GM12878 (cell line): ENCODE measurements around the gene KDM4C. TPM values are rescaled to one million over a fixed set of nuclear protein-coding genes. Genes with fewer than 3 reads are reported as not detected.
A peak's percentile ranks its signal among the peaks of the same experiment; 100 is the strongest.

Source experiments
- ATAC-seq: fragments of 200-7000 bp; cut with Tn5 transposase; 3 replicates; pipeline ENCODE4 v1.9.1; 2020; ENCODE audit warnings: mild to moderate bottlenecking, moderate library complexity
- BruUV-seq: library from RNA; stranded (reverse); fragments of 400-500 nt; replicated peaks from 2 replicates; lab custom pipeline; 2021; lab: Mats Ljungman, UMichigan
- CTCF ChIA-PET: fragments of 300-600 bp; sonication (Branson Sonifier 250); formaldehyde crosslinking; extraction: SDS; loops from one replicate; lab custom pipeline; 2021; ENCODE audit warnings: inconsistent platforms; lab: Yijun Ruan, JAX
- POLR2A ChIA-PET: fragments of 350-600 bp; formaldehyde crosslinking; extraction: SDS; loops from one replicate; lab custom pipeline; 2021; ENCODE audit warnings: inconsistent platforms; lab: Charles Lee
- RAD21 ChIA-PET: fragments of 300-600 bp; sonication (Branson Sonifier 250); formaldehyde crosslinking; loops from one replicate; lab custom pipeline; 2023; ENCODE audit warnings: antibody characterized with exemption; ENCODE audit not compliant: unreplicated experiment; lab: Charles Lee
- SMC1A ChIA-PET: fragments of 300-600 bp; sonication (Branson Sonifier 250); formaldehyde crosslinking; loops from one replicate; lab custom pipeline; 2023; ENCODE audit not compliant: unreplicated experiment, uncharacterized antibody; lab: Charles Lee
- DNase-seq: peaks from one replicate; pipeline ENCODE4 v3.0.0-alpha.2; 2011; ENCODE audit warnings: low read depth, low spot score
- FAIRE-seq: peaks from 3 replicates; lab custom pipeline; 2011; peaks lifted over from hg19 to GRCh38; lab: Jason Lieb, UNC
- H2AFZ ChIP-seq: 2 replicates; pipeline ENCODE4 v1.6.0; 2011; ENCODE audit warnings: low read depth, low read length, control low read depth; ENCODE audit not compliant: control insufficient read depth
- H3K27ac ChIP-seq: 2 replicates; pipeline ENCODE4 v1.5.1; 2011; ENCODE audit warnings: control low read depth; ENCODE audit not compliant: control insufficient read depth, insufficient read depth
- H3K27me3 ChIP-seq, 2 experiments: replicated peaks in 1 of 2; 2 replicates each; pipeline versions ENCODE4 v1.6.0 to v1.6.1; 2011; ENCODE audit warnings: low read length in 1 of 2; ENCODE audit not compliant: control insufficient read depth in 2 of 2, insufficient read depth in 2 of 2
- H3K36me3 ChIP-seq, 2 experiments: 2 replicates each; pipeline ENCODE4 v1.5.1; 2011; ENCODE audit warnings: low read length in 1 of 2; ENCODE audit not compliant: control insufficient read depth in 2 of 2, insufficient read depth in 2 of 2
- H3K4me1 ChIP-seq: 2 replicates; pipeline ENCODE4 v1.6.1; 2011; ENCODE audit warnings: mild to moderate bottlenecking, low read length, moderate library complexity, mixed read lengths; ENCODE audit not compliant: control insufficient read depth, insufficient read depth
- H3K4me2 ChIP-seq: 2 replicates; pipeline ENCODE4 v1.6.0; 2011; ENCODE audit warnings: control low read depth; ENCODE audit not compliant: control insufficient read depth, insufficient read depth
- H3K4me3 ChIP-seq: fragments of 200-600 bp; sonication (generic); 2 replicates; pipeline ENCODE4 v1.5.1; 2016
- H3K79me2 ChIP-seq: 2 replicates; pipeline ENCODE4 v1.6.0; 2011; ENCODE audit warnings: low read length; ENCODE audit not compliant: control insufficient read depth, insufficient read depth
- H3K9ac ChIP-seq: 2 replicates; pipeline ENCODE4 v1.8.0; 2011; ENCODE audit warnings: low read length, control low read depth, mixed read lengths; ENCODE audit not compliant: control insufficient read depth, insufficient read depth
- H3K9me3 ChIP-seq: replicated peaks from 3 replicates; pipeline ENCODE4 v1.5.1; 2011; ENCODE audit warnings: mild to moderate bottlenecking, low read length; ENCODE audit not compliant: control insufficient read depth, insufficient read depth
- H4K20me1 ChIP-seq: 2 replicates; pipeline ENCODE4 v1.6.0; 2011; ENCODE audit not compliant: control insufficient read depth, insufficient read depth
- CBFB ChIP-seq: IDR thresholded peaks from 2 replicates; pipeline ENCODE4 v1.6.1; 2016; ENCODE audit warnings: antibody characterized with exemption, low read depth
- CTCF ChIP-seq, 3 experiments: IDR thresholded peaks in 2 of 3; conservative IDR thresholded peaks in 1 of 3; 2 replicates each; pipeline ENCODE4 v1.5.1; 2011; ENCODE audit warnings: low read depth in 3 of 3, low read length in 3 of 3, mild to moderate bottlenecking in 3 of 3, control low read depth in 2 of 3, moderate library complexity in 2 of 3, inconsistent platforms in 1 of 3, mixed read lengths in 1 of 3; ENCODE audit not compliant: control insufficient read depth in 2 of 3, insufficient read depth in 1 of 3; ENCODE audit errors: extremely low read depth in 1 of 3
- ELK1 ChIP-seq: IDR thresholded peaks from 2 replicates; pipeline ENCODE4 v1.6.1; 2012; ENCODE audit warnings: low read depth, low read length, improper control_type of control experiment
- EZH2 ChIP-seq: IDR thresholded peaks from 2 replicates; pipeline ENCODE4 v1.6.1; 2012; ENCODE audit warnings: low read depth, mild to moderate bottlenecking, control low read depth, inconsistent platforms, low read length, borderline replicate concordance; ENCODE audit not compliant: control insufficient read depth
- FOS ChIP-seq: IDR thresholded peaks from 3 replicates; pipeline ENCODE4 v1.6.1; 2011; ENCODE audit warnings: borderline replicate concordance; ENCODE audit not compliant: insufficient read length; ENCODE audit errors: extremely low read depth
- IKZF1 ChIP-seq: fragments of 450-650 bp; conservative IDR thresholded peaks from 2 replicates; pipeline ENCODE4 v1.6.1; 2017; ENCODE audit warnings: antibody characterized with exemption, mild to moderate bottlenecking
- IKZF2 ChIP-seq, 2 experiments: fragments of 450-650 bp; IDR thresholded peaks; 2 replicates each; pipeline ENCODE4 v1.6.1; 2017; ENCODE audit warnings: mild to moderate bottlenecking in 2 of 2, moderate library complexity in 2 of 2
- NFIC ChIP-seq: IDR thresholded peaks from 2 replicates; pipeline ENCODE4 v1.6.1; 2012; ENCODE audit warnings: low read depth, mild to moderate bottlenecking, inconsistent platforms, low read length, moderate library complexity
- NFYA ChIP-seq: IDR thresholded peaks from 2 replicates; pipeline ENCODE4 v1.6.1; 2011; ENCODE audit warnings: low read depth, mild to moderate bottlenecking, low read length, improper control_type of control experiment, borderline replicate concordance
- NRF1 ChIP-seq: conservative IDR thresholded peaks from 2 replicates; pipeline ENCODE4 v1.6.1; 2011; ENCODE audit warnings: mild to moderate bottlenecking, low read depth, low read length, improper control_type of control experiment
- POLR2AphosphoS5 ChIP-seq: IDR thresholded peaks from 2 replicates; pipeline ENCODE4 v1.6.1; 2011; ENCODE audit warnings: mild to moderate bottlenecking, low read length, inconsistent platforms
- SKIL ChIP-seq: fragments of 450-650 bp; IDR thresholded peaks from 2 replicates; pipeline ENCODE4 v1.6.1; 2017; ENCODE audit warnings: mild to moderate bottlenecking, low read depth, inconsistent platforms; ENCODE audit not compliant: poor library complexity, severe bottlenecking
- SMAD1 ChIP-seq: fragments of 450-650 bp; IDR thresholded peaks from 2 replicates; pipeline ENCODE4 v1.6.1; 2018; ENCODE audit warnings: mild to moderate bottlenecking, low read depth; ENCODE audit not compliant: partially characterized antibody
- SP1 ChIP-seq: IDR thresholded peaks from one replicate; pipeline ENCODE4 v1.6.1; 2011; ENCODE audit warnings: low read depth, low read length
- SPI1 ChIP-seq: IDR thresholded peaks from 2 replicates; pipeline ENCODE4 v1.6.1; 2011; ENCODE audit warnings: low read depth, mild to moderate bottlenecking, low read length, moderate library complexity, borderline replicate concordance; ENCODE audit not compliant: insufficient read depth
- TCF3 ChIP-seq: IDR thresholded peaks from 2 replicates; pipeline ENCODE4 v1.6.1; 2012; ENCODE audit warnings: low read depth, mild to moderate bottlenecking, low read length, borderline replicate concordance; ENCODE audit not compliant: insufficient read depth
- TCF7 ChIP-seq: IDR thresholded peaks from 2 replicates; pipeline ENCODE4 v1.6.1; 2014; ENCODE audit warnings: antibody characterized with exemption, borderline replicate concordance
- YBX1 ChIP-seq: fragments of 450-650 bp; IDR thresholded peaks from 2 replicates; pipeline ENCODE4 v1.6.1; 2016; ENCODE audit warnings: antibody characterized with exemption
- ZNF217 ChIP-seq: fragments of 450-650 bp; IDR thresholded peaks from 2 replicates; pipeline ENCODE4 v1.6.1; 2017; ENCODE audit warnings: antibody characterized with exemption, mild to moderate bottlenecking
- ZNF622 ChIP-seq: fragments of 450-650 bp; IDR thresholded peaks from 2 replicates; pipeline ENCODE4 v1.6.1; 2017; ENCODE audit warnings: mild to moderate bottlenecking, inconsistent platforms
- in situ Hi-C: fragments of 300-500 bp; cut with MboI; formaldehyde crosslinking; loops from 9 replicates; pipeline ENCODE4 v1.14.3; 2018; ENCODE audit warnings: mixed read lengths
- intact Hi-C: fragments of 100-400 bp; cut with micrococcal nuclease; formaldehyde crosslinking; loops from one replicate; pipeline ENCODE4 v1.14.2; 2022; ENCODE audit not compliant: unreplicated experiment
- polyA plus RNA-seq, 11 experiments: library from polyadenylated mRNA; depleted of rRNA in 4 of 11; unstranded in 6 of 11; stranded (reverse) in 5 of 11; fragments of >200 nt; fragmentation: Nextera tagmentation in 4 of 11; fragmentation: Illumina TruSeq in 1 of 11; extraction: Ambion mirVana in 4 of 11; extraction: Trizol in 1 of 11; gene quantifications; 1 replicate in 1 of 11; 2 replicates in 10 of 11; pipeline versions ENCODE4 v1.2.1 to v1.2.3, GENCODE V29; 2011 to 2016; ENCODE audit warnings: inconsistent platforms in 2 of 11, missing spikeins in 2 of 11, low read depth in 1 of 11
- total RNA-seq, 4 experiments: library from RNA; depleted of rRNA in 3 of 4; stranded (reverse); fragments of >200 nt in 3 of 4; fragmentation: Illumina TruSeq in 1 of 4; extraction: Trizol in 1 of 4; gene quantifications; 2 replicates each; pipeline versions ENCODE4 v1.2.1 to v1.2.3, GENCODE V29; 2013 to 2021

The KDM4C gene
- total and polyA plus RNA-seq, 10 of the 15 experiments (the other 5 are each of a cell fraction or from before 2014, with no cell fraction given): 6.8 to 41.2 (median 20.1) TPM

- peak; percentile 44 for FAIRE-seq
- H3K36me3 ChIP-seq: no peaks in the 10 kb centered on the region; a peak in 1 of 4 replicates
- H2AFZ ChIP-seq: no peak overlapping the region
- RAD21 ChIA-PET: interaction anchor here (1.7 kb wide), 1 partner anchor 19 kb away, joined by 6 read pairs; no protein-coding TSS in a partner anchor
- POLR2A ChIA-PET: interaction anchor here (1.5 to 1.7 kb wide), 2 partner anchors 21 to 27 kb away, joined by 3 read pairs; no protein-coding TSS in a partner anchor
- H3K9ac ChIP-seq: no peak overlapping the region
- peaks cover 22% of the 10 kb centered on the region for H3K4me1 ChIP-seq
- peak; percentile 94 for ATAC-seq
- H3K79me2 ChIP-seq: peaks cover 3% of the 10 kb centered on the region
- H3K27ac ChIP-seq: peak overlapping the region; percentile 56; the same call in 1 of the 2 replicates
- intact Hi-C loops (loop anchor here (5.0 to 10.0 kb wide), 2 partner anchors 140 to 378 kb away; no protein-coding TSS in a partner anchor), in situ Hi-C loops (loop anchor here (10.0 to 25.0 kb wide), 3 partner anchors 378 to 870 kb away; partner anchors contain the start of gene DMAC1)
- BruUV-seq: no TSS peak
- H3K4me3 ChIP-seq: no peak overlapping the region
- CTCF ChIA-PET: interaction anchor here (1.0 to 1.8 kb wide), 3 partner anchors 16 to 136 kb away, joined by 3 to 7 read pairs (median 3); no protein-coding TSS in a partner anchor
- SMC1A ChIA-PET: interaction anchor here (0.9 to 2.2 kb wide), 6 partner anchors 8 to 201 kb away, joined by 3 to 11 read pairs (median 6); no protein-coding TSS in a partner anchor
- peak overlapping the region; percentile 76 for H3K4me2 ChIP-seq
- H4K20me1 ChIP-seq: peaks cover 3% of the 10 kb centered on the region
- H3K27me3 ChIP-seq: no peaks in the 10 kb centered on the region
- H3K9me3 ChIP-seq: no peaks in the 10 kb centered on the region; the same call in 1 of the 3 replicates
- peak; percentile 46 for DNase-seq
- TF ChIP-seq NFYA (no peak), SMAD1 (no peak), POLR2AphosphoS5 (no peak), YBX1 (no peak), SKIL (no peak), IKZF1 (peak; percentile 92), IKZF2 (IDR thresholded peaks at IDR 0.05) (peak; percentile 95 to 97), CTCF (IDR thresholded peaks at IDR 0.05 in 2 of 3, conservative IDR thresholded peaks at IDR 0.05 in 1 of 3; ENCODE audit: control insufficient read depth in 2 of 3, extremely low read depth in 1 of 3, insufficient read depth in 1 of 3, low read depth in 3 of 3, low read length in 3 of 3) (no peak), FOS (no peak), NFIC (peak; percentile 52; the same call in 1 of the 2 replicates), NRF1 (no peak), TCF7 (0 out of 2 replicates have a peak, but pooled peaks have one; percentile 28), ZNF217 (no peak), SPI1 (no peak; the same call in 1 of the 2 replicates), ZNF622 (no peak), EZH2 (no peak), SP1 (peak; percentile 41), TCF3 (no peak), ELK1 (no peak), CBFB (no peak)
Measured at GRCh38 chr9:6917162-6917561, 159.4 kb downstream of the KDM4C start.
